Measurements from ENCODE around the gene SESTD1.
A peak's percentile ranks its signal among the peaks of the same experiment; 100 is the strongest.

SESTD1 gene

GRCh38 chr2:179239838-179240237, 24.8 kb downstream of the SESTD1 start:
- H3K27me3 Mint-ChIP-seq, result no peaks in the 10 kb centered on the region
- no peak for ATAC-seq (ENCODE audit: low read depth)
- H3K36me3 Mint-ChIP-seq, result peaks cover 5% of the 10 kb centered on the region
- H3K4me1 Mint-ChIP-seq, result peaks cover 38% of the 10 kb centered on the region
- H3K9me3 Mint-ChIP-seq, result peaks cover 2% of the 10 kb centered on the region
- H3K27ac Mint-ChIP-seq, result no peak overlapping the region
- no peak overlapping the region for H3K4me3 Mint-ChIP-seq
- no peak for DNase-seq (ENCODE audit: low spot score in 2 of 2)

DNA sequence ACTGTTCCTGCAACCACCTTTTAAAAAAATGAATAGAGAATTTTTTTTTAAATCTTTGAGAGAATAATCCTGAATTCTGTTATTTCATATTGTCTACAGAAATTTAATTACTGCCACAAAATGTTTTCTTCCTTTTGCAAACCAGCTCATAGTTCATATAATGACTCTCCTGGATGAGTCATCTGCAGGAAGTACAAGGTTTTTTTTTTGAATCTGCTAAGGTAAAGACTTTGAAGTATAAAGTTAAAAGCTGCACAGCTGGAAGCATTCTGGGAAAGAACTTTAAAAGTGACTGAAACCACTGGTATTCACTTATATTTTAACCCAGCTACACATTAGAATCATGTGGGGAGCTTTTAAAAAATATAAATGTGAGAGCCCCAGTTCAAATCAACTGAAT, 25.4 kb downstream of the SESTD1 start:
- no peak overlapping the region for H3K27ac Mint-ChIP-seq
- H3K4me1 Mint-ChIP-seq, result peaks cover 35% of the 10 kb centered on the region
- no peak for DNase-seq (ENCODE audit: low spot score in 2 of 2)
- H3K4me3 Mint-ChIP-seq, result no peak overlapping the region
- H3K27me3 Mint-ChIP-seq, result no peaks in the 10 kb centered on the region
- ATAC-seq (ENCODE audit: low read depth), result no peak
- peaks cover 2% of the 10 kb centered on the region for H3K9me3 Mint-ChIP-seq
- H3K36me3 Mint-ChIP-seq, result peaks cover 5% of the 10 kb centered on the region

GRCh38 chr2:179238027-179238426, 26.6 kb downstream of the SESTD1 start:
- Mint-ChIP-seq H3K36me3 (peaks cover 8% of the 10 kb centered on the region), H3K27ac (no peak overlapping the region), H3K4me1 (peaks cover 33% of the 10 kb centered on the region), H3K9me3 (no peaks in the 10 kb centered on the region), H3K27me3 (no peaks in the 10 kb centered on the region), H3K4me3 (no peak overlapping the region)
- no peak for DNase-seq (ENCODE audit: low spot score in 2 of 2)
- no peak for ATAC-seq (ENCODE audit: low read depth)

DNA sequence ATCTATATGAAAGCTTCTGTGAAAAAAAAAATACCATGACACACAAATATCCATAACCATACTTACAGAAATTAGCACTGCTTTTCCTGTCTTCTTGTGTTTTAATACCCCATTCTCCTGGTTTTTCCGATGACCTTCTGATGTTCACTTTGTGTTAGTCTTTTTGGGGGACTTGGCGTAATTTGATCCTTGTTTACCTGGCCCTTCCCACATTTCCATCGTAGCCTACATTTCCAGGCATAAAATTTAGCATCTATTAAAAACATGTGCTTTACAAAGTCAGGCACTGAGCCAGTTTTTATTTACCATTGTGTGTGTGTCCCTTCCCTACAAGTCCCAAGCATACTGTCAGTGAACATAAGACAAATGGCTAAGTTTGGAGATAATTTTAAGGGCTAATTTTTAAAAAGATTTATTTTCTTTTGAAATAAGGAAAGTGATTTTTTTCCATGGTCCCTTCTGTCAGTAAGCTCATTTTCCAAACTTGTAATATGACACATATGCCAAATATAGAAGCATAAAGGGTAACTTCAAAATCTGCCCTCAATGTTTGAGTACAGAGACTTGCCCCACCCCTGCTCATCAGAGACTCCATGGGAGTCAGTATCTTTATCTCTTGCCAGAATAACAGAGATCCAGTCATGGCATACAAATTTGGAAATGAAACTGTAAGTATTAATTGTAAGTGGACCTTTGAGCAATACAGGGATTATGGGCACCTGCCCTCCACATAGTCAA, 27.3 kb downstream of the SESTD1 start:
- Mint-ChIP-seq H3K4me3 (no peak overlapping the region), H3K4me1 (peaks cover 31% of the 10 kb centered on the region), H3K9me3 (peaks cover 2% of the 10 kb centered on the region), H3K36me3 (peaks cover 13% of the 10 kb centered on the region), H3K27ac (no peak overlapping the region), H3K27me3 (no peaks in the 10 kb centered on the region)
- DNase-seq (ENCODE audit: low spot score in 2 of 2) (no peak), ATAC-seq (ENCODE audit: low read depth) (no peak)

- no peak for ATAC-seq (ENCODE audit: low read depth)
- H3K4me1 Mint-ChIP-seq, result peaks cover 23% of the 10 kb centered on the region
- no peaks in the 10 kb centered on the region for H3K27me3 Mint-ChIP-seq
- H3K9me3 Mint-ChIP-seq, result peaks cover 2% of the 10 kb centered on the region
- H3K27ac Mint-ChIP-seq, result peak overlapping the region; percentile 4
- no peak overlapping the region for H3K4me3 Mint-ChIP-seq
- H3K36me3 Mint-ChIP-seq, result peaks cover 13% of the 10 kb centered on the region
- DNase-seq (ENCODE audit: low spot score in 2 of 2), result no peak
These were observed 29.0 kb downstream of the SESTD1 start for GRCh38 chr2:179235463-179236108.

DNA sequence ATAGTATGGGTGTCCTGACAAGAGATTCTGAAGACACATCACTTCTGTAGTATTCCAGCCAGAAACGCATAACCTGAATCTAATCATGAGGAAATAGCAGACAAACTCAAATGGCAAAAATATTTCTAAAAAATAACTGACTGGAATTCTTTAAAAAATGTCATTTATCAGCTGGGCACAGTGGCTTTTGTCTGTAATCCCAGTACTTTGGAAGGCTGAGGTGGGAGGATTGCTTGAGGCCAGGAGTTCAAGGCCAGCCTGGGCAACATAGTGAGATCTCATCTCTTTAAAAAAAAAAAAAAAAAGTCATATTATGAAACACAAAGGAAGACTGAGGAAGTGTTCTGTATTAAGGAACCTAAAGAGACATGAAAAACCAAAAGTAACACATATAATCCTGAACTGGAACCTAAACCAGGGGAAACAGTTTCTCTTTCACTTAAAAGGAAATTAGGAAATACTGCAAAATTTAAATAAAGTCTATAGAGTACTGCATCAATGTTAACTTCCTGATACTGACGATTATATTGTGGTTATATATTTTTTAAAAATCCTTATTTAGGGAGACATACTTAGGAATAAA, 29.9 kb downstream of the SESTD1 start:
- H3K4me1 Mint-ChIP-seq, result peaks cover 15% of the 10 kb centered on the region
- H3K27ac Mint-ChIP-seq, result no peak overlapping the region
- no peaks in the 10 kb centered on the region for H3K27me3 Mint-ChIP-seq
- no peak overlapping the region for H3K4me3 Mint-ChIP-seq
- no peak for DNase-seq (ENCODE audit: low spot score in 2 of 2)
- H3K36me3 Mint-ChIP-seq, result peaks cover 13% of the 10 kb centered on the region
- no peak for ATAC-seq (ENCODE audit: low read depth)
- peaks cover 2% of the 10 kb centered on the region for H3K9me3 Mint-ChIP-seq

- Mint-ChIP-seq H3K27ac (no peak overlapping the region), H3K27me3 (no peaks in the 10 kb centered on the region), H3K9me3 (peaks cover 2% of the 10 kb centered on the region), H3K36me3 (peaks cover 16% of the 10 kb centered on the region), H3K4me1 (peaks cover 15% of the 10 kb centered on the region), H3K4me3 (no peak overlapping the region)
- no peak for ATAC-seq (ENCODE audit: low read depth)
- no peak for DNase-seq (ENCODE audit: low spot score in 2 of 2)
These were observed 30.8 kb downstream of the SESTD1 start for GRCh38 chr2:179233626-179234430.

DNA sequence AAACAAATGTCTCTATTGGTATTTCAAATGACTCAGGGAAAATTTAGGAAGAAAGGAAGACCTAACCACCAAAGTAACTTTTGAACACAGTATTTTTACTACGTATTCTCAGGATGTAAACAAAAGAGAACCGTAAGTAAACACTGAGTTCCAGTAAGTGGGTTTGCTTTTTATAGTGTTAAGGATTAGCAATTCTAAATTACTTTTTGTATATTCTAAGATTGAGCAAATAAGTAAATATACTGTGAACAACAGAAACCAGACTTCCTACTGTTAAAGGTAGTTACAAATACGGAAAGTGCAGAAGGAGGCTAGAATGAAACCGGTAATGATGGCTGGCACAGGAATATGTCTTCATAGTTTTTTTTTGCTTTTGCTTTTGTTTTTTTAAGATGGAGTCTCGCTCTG, 31.5 kb downstream of the SESTD1 start:
- no peak overlapping the region for H3K27ac Mint-ChIP-seq
- H3K9me3 Mint-ChIP-seq, result peaks cover 2% of the 10 kb centered on the region
- H3K4me1 Mint-ChIP-seq, result peaks cover 13% of the 10 kb centered on the region
- peaks cover 20% of the 10 kb centered on the region for H3K36me3 Mint-ChIP-seq
- H3K4me3 Mint-ChIP-seq, result no peak overlapping the region
- ATAC-seq (ENCODE audit: low read depth) (no peak), DNase-seq (ENCODE audit: low spot score in 2 of 2) (no peak)
- H3K27me3 Mint-ChIP-seq, result no peaks in the 10 kb centered on the region

DNA sequence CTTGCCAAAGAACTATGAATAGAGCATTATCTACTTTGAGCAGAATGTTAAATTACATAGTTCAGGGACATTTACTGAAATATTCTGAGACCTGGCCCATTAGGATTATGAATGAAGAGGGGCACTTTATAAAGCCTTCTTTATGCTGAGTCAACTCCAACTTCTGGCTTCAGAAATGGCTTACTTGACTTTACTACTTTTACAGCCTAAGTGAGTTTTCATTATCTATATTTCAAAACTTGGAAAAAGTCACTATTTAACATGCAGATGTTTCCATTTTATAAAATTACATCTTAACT, 37.7 kb downstream of the SESTD1 start:
- ATAC-seq (ENCODE audit: low read depth) (no peak), DNase-seq (ENCODE audit: low spot score in 2 of 2) (no peak)
- Mint-ChIP-seq H3K4me1 (peaks cover 25% of the 10 kb centered on the region), H3K9me3 (no peaks in the 10 kb centered on the region), H3K36me3 (peaks cover 6% of the 10 kb centered on the region), H3K27me3 (no peaks in the 10 kb centered on the region), H3K27ac (no peak overlapping the region), H3K4me3 (no peak overlapping the region)

DNA sequence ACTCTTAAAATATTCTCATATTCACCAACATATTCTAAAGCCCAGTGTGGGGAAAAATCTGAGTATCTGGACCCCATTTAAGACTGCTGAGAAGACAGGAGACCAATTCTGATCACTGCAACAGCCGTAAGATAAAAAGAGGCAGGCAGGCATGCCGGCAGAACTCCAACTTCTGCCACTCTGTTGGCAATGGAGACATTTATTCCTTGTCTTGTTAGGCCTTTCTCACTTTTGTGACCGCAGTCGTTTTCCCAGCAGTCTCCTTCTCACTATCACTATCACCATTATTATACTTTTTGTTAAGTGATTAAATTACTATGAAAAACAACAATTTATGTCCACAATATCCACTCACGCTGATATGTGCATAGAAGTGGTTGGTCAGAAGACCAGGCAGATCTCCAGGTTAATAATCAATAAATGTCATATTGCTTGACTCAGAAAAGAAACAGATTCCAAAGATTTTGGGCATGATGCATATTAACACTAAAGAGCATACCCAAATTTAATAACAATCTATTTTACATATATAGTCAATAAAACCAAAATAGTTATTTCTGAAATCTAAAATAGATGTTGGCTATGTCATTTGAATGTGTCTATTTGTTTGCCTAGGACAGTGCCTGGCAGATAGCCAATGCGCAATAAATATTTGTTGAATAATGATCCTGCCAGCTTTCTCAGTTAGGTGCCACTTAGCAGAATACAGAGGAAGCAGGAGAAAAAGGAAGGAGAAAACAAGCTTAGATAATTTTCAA, 38.2 kb downstream of the SESTD1 start:
- no peaks in the 10 kb centered on the region for H3K27me3 Mint-ChIP-seq
- DNase-seq (ENCODE audit: low spot score in 2 of 2), result no peak
- ATAC-seq (ENCODE audit: low read depth), result no peak
- H3K27ac Mint-ChIP-seq, result no peak overlapping the region
- no peaks in the 10 kb centered on the region for H3K9me3 Mint-ChIP-seq
- peaks cover 25% of the 10 kb centered on the region for H3K4me1 Mint-ChIP-seq
- H3K4me3 Mint-ChIP-seq, result no peak overlapping the region
- peaks cover 6% of the 10 kb centered on the region for H3K36me3 Mint-ChIP-seq

GRCh38 chr2:179224361-179224760, 40.3 kb downstream of the SESTD1 start:
- H3K27ac Mint-ChIP-seq, result peak overlapping the region; percentile 73
- H3K27me3 Mint-ChIP-seq, result no peaks in the 10 kb centered on the region
- H3K4me1 Mint-ChIP-seq, result peaks cover 28% of the 10 kb centered on the region
- no peak for ATAC-seq (ENCODE audit: low read depth)
- H3K4me3 Mint-ChIP-seq, result no peak overlapping the region
- DNase-seq (ENCODE audit: low spot score in 2 of 2), result no peak
- peaks cover 5% of the 10 kb centered on the region for H3K36me3 Mint-ChIP-seq
- no peaks in the 10 kb centered on the region for H3K9me3 Mint-ChIP-seq

DNA sequence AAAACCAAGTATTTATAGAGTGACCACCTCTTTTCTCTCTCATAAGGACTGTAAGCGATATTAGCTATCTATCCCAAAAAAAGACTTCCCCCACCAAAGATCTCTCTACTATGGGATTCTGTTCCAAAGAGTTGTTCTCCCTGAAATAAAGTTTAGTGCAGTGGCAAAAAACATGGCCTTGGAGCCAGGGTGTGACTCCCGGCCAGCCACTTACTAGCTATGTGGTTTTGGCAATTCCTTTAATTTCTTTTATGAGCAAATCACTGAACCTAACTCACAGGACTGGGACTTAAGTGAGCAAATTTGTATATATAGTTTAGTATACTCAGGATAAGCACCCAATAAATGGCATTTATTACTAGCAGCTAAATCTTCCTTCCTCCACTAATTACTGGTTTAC, 42.6 kb downstream of the SESTD1 start:
- Mint-ChIP-seq H3K9me3 (no peaks in the 10 kb centered on the region), H3K27ac (no peak overlapping the region), H3K36me3 (no peaks in the 10 kb centered on the region), H3K4me1 (peaks cover 29% of the 10 kb centered on the region), H3K27me3 (no peaks in the 10 kb centered on the region), H3K4me3 (no peak overlapping the region)
- no peak for DNase-seq (ENCODE audit: low spot score in 2 of 2)
- no peak for ATAC-seq (ENCODE audit: low read depth)

- H3K4me3 Mint-ChIP-seq, result no peak overlapping the region
- H3K4me1 Mint-ChIP-seq, result peaks cover 33% of the 10 kb centered on the region
- peak; percentile 78 for ATAC-seq (ENCODE audit: low read depth)
- no peaks in the 10 kb centered on the region for H3K36me3 Mint-ChIP-seq
- no peaks in the 10 kb centered on the region for H3K27me3 Mint-ChIP-seq
- DNase-seq (ENCODE audit: low spot score in 2 of 2), result peak; percentile 49 to 50
- H3K27ac Mint-ChIP-seq, result no peak overlapping the region
- no peaks in the 10 kb centered on the region for H3K9me3 Mint-ChIP-seq
These were observed 45.6 kb downstream of the SESTD1 start for GRCh38 chr2:179218848-179219594.
